Peyer's patch (tissue), 4 donors: ENCODE measurements around the gene ACP1. TPM values are rescaled to one million over a fixed set of nuclear protein-coding genes. Genes with fewer than 3 reads are reported as not detected.

Experiments
- DNase-seq, 3 donors: peaks; one replicate each; pipeline ENCODE4 v3.0.0-alpha.2; 2017 to 2019
- H3K27ac ChIP-seq, 4 donors: fragments of 200-600 bp; sonication (generic); one replicate each; pipeline ENCODE4 v1.5.1; 2016 to 2019
- H3K27me3 ChIP-seq, 2 donors: fragments of 200-600 bp; sonication (generic); one replicate each; pipeline ENCODE4 v1.5.1; 2019
- H3K36me3 ChIP-seq, 3 donors: fragments of 200-600 bp; sonication (generic); one replicate each; pipeline ENCODE4 v1.5.1; 2016 to 2019
- H3K4me1 ChIP-seq, 4 donors: fragments of 200-600 bp; sonication (generic); one replicate each; pipeline ENCODE4 v1.5.1; 2016 to 2019
- H3K4me3 ChIP-seq, 4 donors: fragments of 200-600 bp; sonication (generic); 1 replicate in 3 of 4; 2 replicates in 1 of 4; pipeline ENCODE4 v1.5.1; 2016 to 2019; ENCODE audit warnings: mild to moderate bottlenecking in 1 of 4
- H3K9me3 ChIP-seq, 4 donors: fragments of 200-600 bp; sonication (generic); one replicate each; pipeline ENCODE4 v1.5.1; 2016 to 2019; ENCODE audit warnings: mild to moderate bottlenecking in 1 of 4
- CTCF ChIP-seq, 6 experiments: fragments of 450-650 bp in 4 of 6; fragments of 200-600 bp in 2 of 6; sonication (generic) in 1 of 6; IDR thresholded peaks; one replicate each; pipeline ENCODE4 v1.5.1; 2017 to 2019; ENCODE audit warnings: antibody characterized with exemption in 6 of 6, mild to moderate bottlenecking in 3 of 6, moderate library complexity in 1 of 6
- POLR2A ChIP-seq, 2 donors: fragments of 450-650 bp; IDR thresholded peaks; one replicate each; pipeline ENCODE4 v1.5.1; 2017; ENCODE audit warnings: antibody characterized with exemption in 2 of 2, mild to moderate bottlenecking in 2 of 2, moderate library complexity in 2 of 2
- total RNA-seq, 4 donors: library from RNA; depleted of rRNA; stranded (reverse); fragments of >200 nt; gene quantifications; one replicate each; pipeline ENCODE4 v1.1.0, GENCODE V29; 2016

Gene ACP1
- total RNA-seq, 4 donors from 2014 or later, result 39.6 to 88.1 (median 63.5) TPM

GRCh38 chr2:288758-289361 lies 24.1 kb downstream of the ACP1 start:
- Histone ChIP-seq H3K36me3 (no peaks in the 10 kb centered on the region), H3K27ac (peak overlapping the region in 2 of 4 donors; percentile 23 to 33), H3K27me3 (peaks cover 0 to 4% of the 10 kb centered on the region in 2 donors), H3K4me3 (peak overlapping the region; percentile 33 to 72 (median 49)), H3K4me1 (peaks cover 0 to 39% (median 10%) of the 10 kb centered on the region in 4 donors), H3K9me3 (no peaks in the 10 kb centered on the region)
- no peak for DNase-seq
- TF ChIP-seq CTCF (IDR thresholded peaks at IDR 0.05), result no peak
- no peak for TF ChIP-seq POLR2A (IDR thresholded peaks at IDR 0.05)

- DNase-seq, result peak in 1 of 3 donors; percentile 56
- H3K27me3 ChIP-seq, result peaks cover 0 to 4% of the 10 kb centered on the region in 2 donors
Measured at GRCh38 chr2:289362-290089, 24.8 kb downstream of the ACP1 start.

GRCh38 chr2:290090-290722 lies 25.5 kb downstream of the ACP1 start:
- Histone ChIP-seq H3K27ac (no peak overlapping the region), H3K36me3 (no peaks in the 10 kb centered on the region), H3K4me3 (peak overlapping the region; percentile 21 to 72 (median 44)), H3K9me3 (no peaks in the 10 kb centered on the region), H3K4me1 (peaks cover 0 to 31% (median 10%) of the 10 kb centered on the region in 4 donors), H3K27me3 (peaks cover 0 to 4% of the 10 kb centered on the region in 2 donors)
- TF ChIP-seq POLR2A (IDR thresholded peaks at IDR 0.05) (no peak), CTCF (IDR thresholded peaks at IDR 0.05) (peak in 5 of 6 experiments; percentile 34 to 75 (median 68))
- DNase-seq, result peak in 2 of 3 donors; percentile 80 to 83

More at GRCh38 chr2:289362-290089, 24.8 kb downstream of the ACP1 start:
- Histone ChIP-seq H3K27ac (peak overlapping the region in 2 of 4 donors; percentile 23 to 33), H3K9me3 (no peaks in the 10 kb centered on the region), H3K36me3 (no peaks in the 10 kb centered on the region), H3K4me1 (peaks cover 0 to 38% (median 10%) of the 10 kb centered on the region in 4 donors), H3K4me3 (peak overlapping the region; percentile 21 to 72 (median 44))
- TF ChIP-seq POLR2A (IDR thresholded peaks at IDR 0.05), result no peak
- no peak for TF ChIP-seq CTCF (IDR thresholded peaks at IDR 0.05)

GRCh38 chr2:295090-295489 lies 30.3 kb downstream of the ACP1 start:
- no peak for TF ChIP-seq POLR2A (IDR thresholded peaks at IDR 0.05)
- H3K36me3 ChIP-seq, result no peaks in the 10 kb centered on the region
- H3K27ac ChIP-seq, result no peak overlapping the region
- no peaks in the 10 kb centered on the region for H3K4me1 ChIP-seq
- DNase-seq, result no peak
- H3K9me3 ChIP-seq, result no peaks in the 10 kb centered on the region
- no peak overlapping the region for H3K4me3 ChIP-seq
- no peaks in the 10 kb centered on the region for H3K27me3 ChIP-seq

GRCh38 chr2:296354-296753 lies 31.6 kb downstream of the ACP1 start:
- H3K27me3 ChIP-seq, result no peaks in the 10 kb centered on the region
- no peaks in the 10 kb centered on the region for H3K36me3 ChIP-seq
- no peaks in the 10 kb centered on the region for H3K4me1 ChIP-seq
- no peaks in the 10 kb centered on the region for H3K9me3 ChIP-seq
- DNase-seq, result no peak
- TF ChIP-seq POLR2A (IDR thresholded peaks at IDR 0.05), result no peak
- no peak for TF ChIP-seq CTCF (IDR thresholded peaks at IDR 0.05)
- H3K27ac ChIP-seq, result no peak overlapping the region
- H3K4me3 ChIP-seq, result no peak overlapping the region

- Histone ChIP-seq H3K36me3 (no peaks in the 10 kb centered on the region), H3K27me3 (no peaks in the 10 kb centered on the region), H3K27ac (no peak overlapping the region), H3K9me3 (no peaks in the 10 kb centered on the region), H3K4me1 (no peaks in the 10 kb centered on the region), H3K4me3 (no peak overlapping the region)
- TF ChIP-seq POLR2A (IDR thresholded peaks at IDR 0.05), result no peak
- TF ChIP-seq CTCF (IDR thresholded peaks at IDR 0.05), result no peak
- DNase-seq, result no peak
Measured at GRCh38 chr2:305366-305765, 40.6 kb downstream of the ACP1 start.
